Endothelial cell of umbilical vein (primary cell): ENCODE data around the gene CSF2. TPM values are rescaled to one million over a fixed set of nuclear protein-coding genes. Genes with fewer than 3 reads are reported as not detected.

Experiments
- BruUV-seq: library from RNA; stranded (reverse); fragments of 400-500 nt; replicated peaks from 2 replicates; lab custom pipeline; 2021; lab: Mats Ljungman, UMichigan
- CTCF ChIA-PET: fragments of 300-600, 350-600 bp; sonication (Branson Sonifier 250); formaldehyde crosslinking; loops from one replicate; lab custom pipeline; 2021; ENCODE audit warnings: antibody characterized with exemption, inconsistent platforms; lab: Charles Lee
- POLR2A ChIA-PET: fragments of 300-600, 350-600 bp; sonication (Branson Sonifier 250); formaldehyde crosslinking; loops from one replicate; lab custom pipeline; 2021; ENCODE audit warnings: antibody characterized with exemption, inconsistent platforms; lab: Charles Lee
- DNase-seq: peaks from one replicate; pipeline ENCODE4 v3.0.0-alpha.2; 2011; ENCODE audit warnings: low read depth, low spot score
- FAIRE-seq: peaks from 2 replicates; lab custom pipeline; 2011; peaks lifted over from hg19 to GRCh38; lab: Jason Lieb, UNC
- H2AFZ ChIP-seq: 2 replicates; pipeline ENCODE4 v1.6.0; 2012; ENCODE audit warnings: low read depth, low read length, control low read depth, inconsistent platforms
- H3K27ac ChIP-seq: 2 replicates; pipeline ENCODE4 v1.5.1; 2011; ENCODE audit warnings: low read depth, mild to moderate bottlenecking, control low read depth, low read length, moderate library complexity; ENCODE audit not compliant: insufficient read depth
- H3K27me3 ChIP-seq, 2 experiments: 2 replicates each; pipeline versions ENCODE4 v1.6.0 to v1.6.1; 2011; ENCODE audit warnings: low read length in 2 of 2, mixed read lengths in 1 of 2; ENCODE audit not compliant: control insufficient read depth in 2 of 2, insufficient read depth in 2 of 2
- H3K36me3 ChIP-seq, 2 experiments: 2 replicates in 1 of 2; 3 replicates in 1 of 2; pipeline ENCODE4 v1.5.1; 2011; ENCODE audit warnings: low read length in 2 of 2, mild to moderate bottlenecking in 1 of 2, moderate library complexity in 1 of 2; ENCODE audit not compliant: control insufficient read depth in 2 of 2, insufficient read depth in 2 of 2; ENCODE audit errors: extremely low read depth in 1 of 2
- H3K4me1 ChIP-seq: 3 replicates; pipeline ENCODE4 v1.5.1; 2011; ENCODE audit warnings: mild to moderate bottlenecking, low read length; ENCODE audit not compliant: control insufficient read depth, insufficient read depth; ENCODE audit errors: extremely low read depth
- H3K4me2 ChIP-seq: 2 replicates; pipeline ENCODE4 v1.6.1; 2011; ENCODE audit warnings: low read length, control low read depth, mixed read lengths; ENCODE audit not compliant: insufficient read depth
- H3K4me3 ChIP-seq, 3 experiments: fragments of 200-600 bp in 1 of 3; sonication (generic), shearing (Covaris generic) in 1 of 3; replicated peaks in 1 of 3; 2 replicates each; pipeline ENCODE4 v1.5.1; 2011 to 2016; ENCODE audit warnings: control low read depth in 3 of 3, low read length in 3 of 3, mild to moderate bottlenecking in 2 of 3, inconsistent platforms in 1 of 3, low read depth in 1 of 3, moderate library complexity in 1 of 3; ENCODE audit not compliant: insufficient read depth in 1 of 3
- H3K79me2 ChIP-seq: 2 replicates; pipeline ENCODE4 v1.6.0; 2012; ENCODE audit warnings: low read length, inconsistent platforms; ENCODE audit not compliant: control insufficient read depth, insufficient read depth
- H3K9ac ChIP-seq: replicated peaks from 2 replicates; pipeline ENCODE3; 2011; ENCODE audit warnings: low read length, control low read depth; ENCODE audit not compliant: insufficient read depth; ENCODE audit errors: extremely low read depth
- H3K9me1 ChIP-seq: replicated peaks from 3 replicates; pipeline ENCODE4 v1.6.0; 2011; ENCODE audit warnings: mild to moderate bottlenecking, low read length; ENCODE audit not compliant: control insufficient read depth, insufficient read depth; ENCODE audit errors: extremely low read depth
- H3K9me3 ChIP-seq: replicated peaks from 2 replicates; pipeline ENCODE4 v1.5.1; 2012; ENCODE audit warnings: low read length, inconsistent platforms; ENCODE audit not compliant: control insufficient read depth, insufficient read depth
- H4K20me1 ChIP-seq: replicated peaks from 2 replicates; pipeline ENCODE3; 2011; ENCODE audit warnings: mild to moderate bottlenecking, low read length; ENCODE audit not compliant: control insufficient read depth, insufficient read depth; ENCODE audit errors: extremely low read depth
- EZH2 ChIP-seq: IDR thresholded peaks from 2 replicates; pipeline ENCODE4 v1.6.1; 2012; ENCODE audit warnings: borderline replicate concordance, low read depth, mild to moderate bottlenecking, moderate library complexity, low read length, inconsistent platforms; ENCODE audit not compliant: severe bottlenecking
- FOS ChIP-seq: IDR thresholded peaks from 2 replicates; pipeline ENCODE4 v1.6.1; 2011; ENCODE audit warnings: mild to moderate bottlenecking, low read length, moderate library complexity, borderline replicate concordance; ENCODE audit not compliant: insufficient read depth
- GATA2 ChIP-seq: IDR thresholded peaks from 2 replicates; pipeline ENCODE4 v1.7.0; 2011; ENCODE audit warnings: low read depth, mild to moderate bottlenecking, moderate library complexity, mixed read lengths, low read length; ENCODE audit not compliant: insufficient read length, insufficient read depth
- JUN ChIP-seq: IDR thresholded peaks from 2 replicates; pipeline ENCODE4 v1.6.1; 2011; ENCODE audit warnings: borderline replicate concordance, low read depth; ENCODE audit not compliant: insufficient read length, insufficient read depth
- MYC ChIP-seq: IDR thresholded peaks from one replicate; pipeline ENCODE4 v1.6.1; 2011; ENCODE audit warnings: mild to moderate bottlenecking, low read depth, low read length
- POLR2A ChIP-seq: IDR thresholded peaks from 2 replicates; pipeline ENCODE4 v1.6.1; 2012; ENCODE audit warnings: low read depth, mild to moderate bottlenecking, control low read depth, low read length
- POLR2AphosphoS5 ChIP-seq: IDR thresholded peaks from 2 replicates; pipeline ENCODE4 v1.6.1; 2012; ENCODE audit warnings: low read depth, mild to moderate bottlenecking, control low read depth, low read length, moderate library complexity; ENCODE audit not compliant: insufficient read depth
- dilution Hi-C: fragments of 300-500 bp; cut with MboI; formaldehyde crosslinking; loops from one replicate; pipeline ENCODE4 v1.15.0; 2019; ENCODE audit warnings: low sequenced_read_pairs; ENCODE audit not compliant: extremely low pct_ligation_motif_present
- intact Hi-C: fragments of 100-400 bp; cut with micrococcal nuclease; formaldehyde crosslinking; loops from one replicate; pipeline ENCODE4 v1.10.0; 2022
- polyA plus RNA-seq, 4 experiments: library from polyadenylated mRNA; depleted of rRNA in 3 of 4; stranded (reverse) in 3 of 4; unstranded in 1 of 4; fragments of >200 nt; gene quantifications; 2 replicates each; pipeline versions ENCODE4 v1.2.1 to v1.2.3, GENCODE V29; 2011 to 2012; ENCODE audit warnings: missing spikeins in 1 of 4
- total RNA-seq: library from RNA; stranded (reverse); gene quantifications from 2 replicates; pipeline ENCODE4 v1.2.3, GENCODE V29; 2021
- TF ChIP-seq, protein P1 (sequence below), 2 donors: IDR thresholded peaks; 1 replicate in 1 of 2; 2 replicates in 1 of 2; pipeline ENCODE4 v1.5.1; 2011; ENCODE audit warnings: low read length in 2 of 2, mild to moderate bottlenecking in 2 of 2, moderate library complexity in 2 of 2, control low read depth in 1 of 2, inconsistent platforms in 1 of 2, low read depth in 1 of 2; ENCODE audit not compliant: insufficient read depth in 1 of 2; ENCODE audit errors: extremely low read depth in 1 of 2
- TF ChIP-seq, protein P2 (sequence below): IDR thresholded peaks from 2 replicates; pipeline ENCODE4 v1.6.1; 2011; ENCODE audit not compliant: insufficient read depth, insufficient read length

The CSF2 gene
- total and polyA plus RNA-seq, 2 donors (not counting 3 experiments of a cell fraction or from before 2014, with no cell fraction given): not detected

DNA sequence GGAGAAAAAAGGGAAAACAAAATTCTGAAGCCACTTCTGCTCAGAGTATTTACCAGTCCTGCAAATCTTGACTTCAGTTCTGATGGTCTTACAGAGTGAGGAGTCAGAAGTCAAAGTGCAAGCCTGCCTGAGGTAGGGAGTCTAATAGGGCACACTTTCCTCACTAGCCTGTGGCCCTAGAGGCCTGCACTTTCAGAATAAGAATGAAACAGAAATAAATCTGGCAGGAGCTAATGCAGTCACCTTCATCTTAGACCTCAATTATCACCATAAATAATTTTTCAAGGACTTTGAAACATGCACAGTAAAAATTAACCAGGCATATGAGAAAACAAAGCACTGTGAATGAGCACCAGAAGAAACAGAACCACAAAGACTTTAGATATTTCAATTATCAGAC lies 41.4 kb upstream of the CSF2 start:
- H3K27me3 ChIP-seq: peaks cover 9 to 32% of the 10 kb centered on the region in 2 experiments
- TF ChIP-seq EZH2 (no peak), GATA2 (no peak), MYC (no peak), JUN (no peak), FOS (no peak), POLR2A (no peak), POLR2AphosphoS5 (no peak)
- TF ChIP-seq, protein P1, sequence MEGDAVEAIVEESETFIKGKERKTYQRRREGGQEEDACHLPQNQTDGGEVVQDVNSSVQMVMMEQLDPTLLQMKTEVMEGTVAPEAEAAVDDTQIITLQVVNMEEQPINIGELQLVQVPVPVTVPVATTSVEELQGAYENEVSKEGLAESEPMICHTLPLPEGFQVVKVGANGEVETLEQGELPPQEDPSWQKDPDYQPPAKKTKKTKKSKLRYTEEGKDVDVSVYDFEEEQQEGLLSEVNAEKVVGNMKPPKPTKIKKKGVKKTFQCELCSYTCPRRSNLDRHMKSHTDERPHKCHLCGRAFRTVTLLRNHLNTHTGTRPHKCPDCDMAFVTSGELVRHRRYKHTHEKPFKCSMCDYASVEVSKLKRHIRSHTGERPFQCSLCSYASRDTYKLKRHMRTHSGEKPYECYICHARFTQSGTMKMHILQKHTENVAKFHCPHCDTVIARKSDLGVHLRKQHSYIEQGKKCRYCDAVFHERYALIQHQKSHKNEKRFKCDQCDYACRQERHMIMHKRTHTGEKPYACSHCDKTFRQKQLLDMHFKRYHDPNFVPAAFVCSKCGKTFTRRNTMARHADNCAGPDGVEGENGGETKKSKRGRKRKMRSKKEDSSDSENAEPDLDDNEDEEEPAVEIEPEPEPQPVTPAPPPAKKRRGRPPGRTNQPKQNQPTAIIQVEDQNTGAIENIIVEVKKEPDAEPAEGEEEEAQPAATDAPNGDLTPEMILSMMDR (IDR thresholded peaks at IDR 0.05; ENCODE audit: extremely low read depth in 1 of 2, insufficient read depth in 1 of 2, low read depth in 1 of 2, low read length in 2 of 2): no peak
- TF ChIP-seq, protein P2, sequence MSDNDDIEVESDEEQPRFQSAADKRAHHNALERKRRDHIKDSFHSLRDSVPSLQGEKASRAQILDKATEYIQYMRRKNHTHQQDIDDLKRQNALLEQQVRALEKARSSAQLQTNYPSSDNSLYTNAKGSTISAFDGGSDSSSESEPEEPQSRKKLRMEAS: no peak
- no peaks in the 10 kb centered on the region for H3K9me3 ChIP-seq
- H3K27ac ChIP-seq: no peak overlapping the region
- DNase-seq: no peak
- no peak overlapping the region for H3K9ac ChIP-seq
- FAIRE-seq: no peak
- H3K9me1 ChIP-seq: no peaks in the 10 kb centered on the region
- H3K4me2 ChIP-seq: no peak overlapping the region
- no peaks in the 10 kb centered on the region for H3K36me3 ChIP-seq
- H4K20me1 ChIP-seq: no peaks in the 10 kb centered on the region
- no TSS peak for BruUV-seq
- H2AFZ ChIP-seq: no peak overlapping the region
- dilution Hi-C loops (no loop called here), intact Hi-C loops (no loop called here)
- ChIA-PET CTCF (interaction anchor here (0.5 kb wide), 1 partner anchor 91 kb away, joined by 5 read pairs; no protein-coding TSS in a partner anchor), POLR2A (no interaction called here)
- H3K4me3 ChIP-seq: no peak overlapping the region
- no peaks in the 10 kb centered on the region for H3K79me2 ChIP-seq
- no peaks in the 10 kb centered on the region for H3K4me1 ChIP-seq
